ENCODE results near the gene ZSWIM7.
"Not testable (repeated sequence)": the region's sequence is repeated elsewhere in the genome, so short reads cannot be mapped to it uniquely, and the experiment has no call there.

Gene ZSWIM7

DNA sequence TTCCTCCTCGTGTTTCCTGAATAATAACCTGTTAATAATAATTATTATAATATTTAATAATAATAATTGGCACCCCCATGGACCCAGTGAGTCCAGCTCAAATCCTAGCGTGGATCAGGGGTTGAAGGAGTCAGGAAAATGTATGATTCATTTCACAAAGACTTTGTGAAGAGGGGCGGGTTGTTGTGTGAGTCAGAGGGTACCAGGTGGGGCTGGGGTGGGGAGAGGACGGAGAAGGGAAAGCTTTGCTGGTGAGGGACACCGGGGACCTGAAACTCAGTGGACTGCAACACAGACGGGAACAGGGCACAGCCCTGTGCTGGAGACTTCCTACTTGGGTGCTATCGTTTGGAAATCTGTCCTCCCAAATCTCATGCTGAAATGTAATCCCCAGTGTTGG is 57.7 kb downstream of the ZSWIM7 start:
- Histone ChIP-seq H3K4me3 (ENCODE audit: low read depth in 1 of 2, low read length in 2 of 2) (no peak overlapping the region), H3K36me3 (ENCODE audit: insufficient read depth, low read length) (no peaks in the 10 kb centered on the region), H3K27ac (ENCODE audit: low read length) (no peak overlapping the region), H3K4me1 (ENCODE audit: insufficient read depth, low read length) (no peaks in the 10 kb centered on the region), H3K9ac (ENCODE audit: low read depth, low read length) (no peak overlapping the region), H3K27me3 (ENCODE audit: insufficient read depth, low read length, poor library complexity) (no peaks in the 10 kb centered on the region), H3K4me2 (ENCODE audit: insufficient read depth, low read length) (no peak overlapping the region), H3K9me3 (ENCODE audit: insufficient read depth, low read length, severe bottlenecking) (no peaks in the 10 kb centered on the region), H2AFZ (ENCODE audit: low read depth, low read length) (no peak overlapping the region), H4K20me1 (ENCODE audit: insufficient read depth, low read length) (no peaks in the 10 kb centered on the region), H3K79me2 (ENCODE audit: insufficient read depth, low read length) (no peaks in the 10 kb centered on the region)
- ATAC-seq (ENCODE audit: insufficient read depth, low read depth) (no peak), DNase-seq (no peak)
- no peak for TF ChIP-seq CTCF (IDR thresholded peaks at IDR 0.05; ENCODE audit: borderline replicate concordance, extremely low read depth, low read length, poor library complexity, severe bottlenecking)

- not testable (repeated sequence) for ATAC-seq (ENCODE audit: insufficient read depth, low read depth)
Observed at GRCh38 chr17:15936481-15936880, 63.0 kb downstream of the ZSWIM7 start.

GRCh38 chr17:15935891-15936290 is 63.6 kb downstream of the ZSWIM7 start:
- no peaks in the 10 kb centered on the region for H3K4me1 ChIP-seq (ENCODE audit: insufficient read depth, low read length)
- no peak for TF ChIP-seq CTCF (IDR thresholded peaks at IDR 0.05; ENCODE audit: borderline replicate concordance, extremely low read depth, low read length, poor library complexity, severe bottlenecking)
- no peak for TF ChIP-seq EZH2 (IDR thresholded peaks at IDR 0.05; ENCODE audit: borderline replicate concordance, low read depth, low read length, severe bottlenecking)
- no peak overlapping the region for H3K4me2 ChIP-seq (ENCODE audit: insufficient read depth, low read length)
- no peak overlapping the region for H3K9ac ChIP-seq (ENCODE audit: low read depth, low read length)
- H3K36me3 ChIP-seq (ENCODE audit: insufficient read depth, low read length), result no peaks in the 10 kb centered on the region
- no peaks in the 10 kb centered on the region for H4K20me1 ChIP-seq (ENCODE audit: insufficient read depth, low read length)
- no peaks in the 10 kb centered on the region for H3K79me2 ChIP-seq (ENCODE audit: insufficient read depth, low read length)
- no peak for ATAC-seq (ENCODE audit: insufficient read depth, low read depth)
- no peak overlapping the region for H3K4me3 ChIP-seq (ENCODE audit: low read depth in 1 of 2, low read length in 2 of 2)
- no peak for DNase-seq
- H3K27me3 ChIP-seq (ENCODE audit: insufficient read depth, low read length, poor library complexity), result no peaks in the 10 kb centered on the region
- H3K27ac ChIP-seq (ENCODE audit: low read length), result no peak overlapping the region
- H3K9me3 ChIP-seq (ENCODE audit: insufficient read depth, low read length, severe bottlenecking), result no peaks in the 10 kb centered on the region
- H2AFZ ChIP-seq (ENCODE audit: low read depth, low read length), result no peak overlapping the region

More at GRCh38 chr17:15936481-15936880, 63.0 kb downstream of the ZSWIM7 start:
- not testable (repeated sequence) for H3K79me2 ChIP-seq (ENCODE audit: insufficient read depth, low read length); H3K9me3 ChIP-seq (ENCODE audit: insufficient read depth, low read length, severe bottlenecking); H3K9ac ChIP-seq (ENCODE audit: low read depth, low read length); H3K36me3 ChIP-seq (ENCODE audit: insufficient read depth, low read length); H3K27me3 ChIP-seq (ENCODE audit: insufficient read depth, low read length, poor library complexity); H3K4me3 ChIP-seq (ENCODE audit: low read depth in 1 of 2, low read length in 2 of 2); H3K4me2 ChIP-seq (ENCODE audit: insufficient read depth, low read length); DNase-seq; H3K27ac ChIP-seq (ENCODE audit: low read length); H2AFZ ChIP-seq (ENCODE audit: low read depth, low read length); H4K20me1 ChIP-seq (ENCODE audit: insufficient read depth, low read length); H3K4me1 ChIP-seq (ENCODE audit: insufficient read depth, low read length)

- Histone ChIP-seq H3K27me3 (ENCODE audit: insufficient read depth, low read length, poor library complexity) (no peaks in the 10 kb centered on the region), H3K27ac (ENCODE audit: low read length) (no peak overlapping the region), H3K9ac (ENCODE audit: low read depth, low read length) (no peak overlapping the region), H3K4me1 (ENCODE audit: insufficient read depth, low read length) (no peaks in the 10 kb centered on the region), H3K4me2 (ENCODE audit: insufficient read depth, low read length) (no peak overlapping the region), H4K20me1 (ENCODE audit: insufficient read depth, low read length) (no peaks in the 10 kb centered on the region), H3K4me3 (ENCODE audit: low read depth in 1 of 2, low read length in 2 of 2) (no peak overlapping the region), H3K79me2 (ENCODE audit: insufficient read depth, low read length) (no peaks in the 10 kb centered on the region), H2AFZ (ENCODE audit: low read depth, low read length) (no peak overlapping the region), H3K9me3 (ENCODE audit: insufficient read depth, low read length, severe bottlenecking) (no peaks in the 10 kb centered on the region), H3K36me3 (ENCODE audit: insufficient read depth, low read length) (no peaks in the 10 kb centered on the region)
- ATAC-seq (ENCODE audit: insufficient read depth, low read depth), result no peak
- TF ChIP-seq CTCF (IDR thresholded peaks at IDR 0.05; ENCODE audit: borderline replicate concordance, extremely low read depth, low read length, poor library complexity, severe bottlenecking) (no peak), EZH2 (IDR thresholded peaks at IDR 0.05; ENCODE audit: borderline replicate concordance, low read depth, low read length, severe bottlenecking) (no peak)
- no peak for DNase-seq
Observed at GRCh38 chr17:15934866-15935265, 64.6 kb downstream of the ZSWIM7 start.
